Psoas muscle (tissue), 8 donors: Measurements from ENCODE around the gene PSMA7. TPM values are rescaled to one million over a fixed set of nuclear protein-coding genes. Genes with fewer than 3 reads are reported as not detected.
A peak's percentile ranks its signal among the peaks of the same experiment; 100 is the strongest.

Experiments
- ATAC-seq, 4 donors: fragments of 200-7000 bp; cut with Tn5 transposase; one replicate each; pipeline ENCODE4 v1.9.1; 2020; ENCODE audit warnings: moderate library complexity in 3 of 4, mild to moderate bottlenecking in 2 of 4
- DNase-seq, 2 donors: peaks; one replicate each; pipeline ENCODE4 v3.0.0-alpha.2; 2020
- H3K27ac ChIP-seq: fragments of 200-600 bp; one replicate; pipeline ENCODE4 v1.8.0; 2022
- H3K27me3 ChIP-seq, 3 donors: fragments of 200-600 bp in 1 of 3; one replicate each; pipeline versions ENCODE4 v1.6.1 to v1.8.0; 2013 to 2022; ENCODE audit warnings: low read length in 2 of 3, mild to moderate bottlenecking in 2 of 3, moderate library complexity in 1 of 3; ENCODE audit not compliant: insufficient read depth in 3 of 3
- H3K36me3 ChIP-seq, 2 donors: fragments of 200-600 bp in 1 of 2; one replicate each; pipeline versions ENCODE4 v1.6.1 to v1.8.0; 2013 to 2022; ENCODE audit warnings: low read depth in 1 of 2, mild to moderate bottlenecking in 1 of 2, moderate library complexity in 1 of 2; ENCODE audit not compliant: insufficient read depth in 1 of 2
- H3K4me1 ChIP-seq: fragments of 200-600 bp; one replicate; pipeline ENCODE4 v1.8.0; 2022
- H3K4me3 ChIP-seq: fragments of 200-600 bp; one replicate; pipeline ENCODE4 v1.8.0; 2022; ENCODE audit warnings: mild to moderate bottlenecking
- H3K9me3 ChIP-seq: fragments of 200-600 bp; one replicate; pipeline ENCODE4 v1.8.0; 2022
- WGBS, 3 donors: extraction: QIAGEN DNeasy Blood & Tissue Kit; methylation state at CpG; one replicate each; pipeline versions ENCODE4 v1.1.6 to v1.1.7; 2013; 5-methylcytosine and 5-hydroxymethylcytosine counted together
- intact Hi-C, 2 donors: fragments of 100-400 bp; cut with DNase I; formaldehyde crosslinking; loops; one replicate each; pipeline versions ENCODE4 v1.11.0 to v1.14.2; 2022
- polyA plus RNA-seq, 3 donors: library from polyadenylated mRNA; stranded (reverse); fragments of 200-250 nt; gene quantifications; one replicate each; pipeline ENCODE4 v1.2.3, GENCODE V29; 2013
- total RNA-seq, 4 donors: library from RNA; stranded (reverse); fragmentation: NEBNext Ultra II Directional in 2 of 4; extraction: Animal tissue kit (Norgen Biotek cat#: 25700) in 2 of 4; gene quantifications; one replicate each; pipeline versions ENCODE4 v1.2.1 to v1.2.4, GENCODE V29; 2021 to 2023
- TF ChIP-seq, protein P1 (sequence below): fragments of 200-600 bp; IDR thresholded peaks from one replicate; pipeline ENCODE4 v1.8.0; 2022; ENCODE audit warnings: antibody characterized with exemption
- donor health status: healthy with polysubstance abuse.
- donor health status: DM: no; HTN: no; CAD: no; lungs with moderate emphysema.
- donor health status: Bipolar disorder and iron deficiency.
- donor health status: healthy.
- donor health status: DM: yes; HTN: yes; CAD: no.
- donor health status: DM: no; HTN: no; CAD: no.
- donor health status: DM: no; HTN: no; CAD: no.
- donor health status: DM: yes; HTN: yes; CAD: no.

The PSMA7 gene
- total and polyA plus RNA-seq, 7 donors, result 307 to 1,146 (median 499) TPM

GRCh38 chr20:62119115-62119514 is 24.1 kb downstream of the PSMA7 start:
- Histone ChIP-seq H3K27ac (peak overlapping the region; percentile 99), H3K27me3 (no peaks in the 10 kb centered on the region), H3K36me3 (no peaks in the 10 kb centered on the region), H3K9me3 (no peaks in the 10 kb centered on the region), H3K4me1 (peaks cover 46% of the 10 kb centered on the region), H3K4me3 (no peak overlapping the region)
- intact Hi-C loops, result loop anchor here in 1 of 2 donors (5.0 kb wide), 1 partner anchor 37 kb away; no protein-coding TSS in a partner anchor
- TF ChIP-seq, protein P1, sequence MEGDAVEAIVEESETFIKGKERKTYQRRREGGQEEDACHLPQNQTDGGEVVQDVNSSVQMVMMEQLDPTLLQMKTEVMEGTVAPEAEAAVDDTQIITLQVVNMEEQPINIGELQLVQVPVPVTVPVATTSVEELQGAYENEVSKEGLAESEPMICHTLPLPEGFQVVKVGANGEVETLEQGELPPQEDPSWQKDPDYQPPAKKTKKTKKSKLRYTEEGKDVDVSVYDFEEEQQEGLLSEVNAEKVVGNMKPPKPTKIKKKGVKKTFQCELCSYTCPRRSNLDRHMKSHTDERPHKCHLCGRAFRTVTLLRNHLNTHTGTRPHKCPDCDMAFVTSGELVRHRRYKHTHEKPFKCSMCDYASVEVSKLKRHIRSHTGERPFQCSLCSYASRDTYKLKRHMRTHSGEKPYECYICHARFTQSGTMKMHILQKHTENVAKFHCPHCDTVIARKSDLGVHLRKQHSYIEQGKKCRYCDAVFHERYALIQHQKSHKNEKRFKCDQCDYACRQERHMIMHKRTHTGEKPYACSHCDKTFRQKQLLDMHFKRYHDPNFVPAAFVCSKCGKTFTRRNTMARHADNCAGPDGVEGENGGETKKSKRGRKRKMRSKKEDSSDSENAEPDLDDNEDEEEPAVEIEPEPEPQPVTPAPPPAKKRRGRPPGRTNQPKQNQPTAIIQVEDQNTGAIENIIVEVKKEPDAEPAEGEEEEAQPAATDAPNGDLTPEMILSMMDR, result no peak
- ATAC-seq (no peak), DNase-seq (no peak)
- 53 to 73% (median 58%) methylated on average over 5 of the region's 5 CpGs for WGBS, 3 donors

DNA sequence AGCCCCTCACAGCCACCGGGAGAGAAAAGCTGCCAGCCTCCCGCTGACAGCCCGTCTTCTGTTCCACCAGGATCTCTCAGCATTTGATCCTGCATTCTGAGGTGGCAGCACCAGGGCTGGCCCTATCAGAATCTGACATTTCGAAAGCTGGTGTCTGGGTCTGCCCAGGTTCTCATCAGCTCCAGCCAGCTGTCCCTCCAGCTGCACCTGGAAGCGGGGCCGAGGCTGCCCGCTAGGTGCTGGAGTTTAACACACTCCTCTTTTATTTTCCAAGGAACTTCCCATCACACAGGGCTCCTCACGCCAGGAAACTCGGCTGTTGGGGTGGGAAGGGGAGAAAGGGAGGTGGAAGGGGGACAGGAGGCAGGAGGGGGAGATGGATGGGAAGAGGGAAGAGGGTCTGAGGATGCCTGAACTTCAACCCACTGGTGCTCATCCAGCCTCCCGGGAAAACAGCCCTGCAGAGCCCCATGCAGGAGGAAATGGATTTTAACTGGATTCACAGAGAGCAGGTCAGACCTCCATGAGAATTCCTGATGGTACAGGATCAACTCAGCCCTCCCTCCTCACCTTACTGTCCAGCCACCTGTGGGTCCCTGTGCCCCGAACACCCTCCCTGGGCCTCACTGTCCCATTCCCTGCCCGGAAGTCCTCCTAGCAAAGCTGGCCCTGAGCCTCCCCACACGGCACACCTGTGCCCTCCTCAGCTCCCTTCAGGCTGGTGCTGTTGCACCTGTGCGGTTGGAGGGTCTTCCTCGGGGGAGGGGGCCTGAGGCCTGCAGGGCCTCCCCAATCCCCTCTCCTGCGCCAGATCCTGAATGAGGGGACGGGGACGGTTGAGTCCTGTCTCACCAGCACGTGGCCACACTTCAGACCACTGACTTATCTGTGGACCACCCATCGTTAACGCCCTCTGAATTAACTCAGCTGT is 24.8 kb downstream of the PSMA7 start:
- no peaks in the 10 kb centered on the region for H3K36me3 ChIP-seq
- DNase-seq (no peak), ATAC-seq (no peak)
- WGBS, 3 donors, result 50 to 60% (median 56%) methylated on average over 21 of the region's 21 CpGs
- intact Hi-C loops, result loop anchor here in 1 of 2 donors (5.0 kb wide), 1 partner anchor 36 kb away; no protein-coding TSS in a partner anchor
- no peaks in the 10 kb centered on the region for H3K27me3 ChIP-seq
- peaks cover 39% of the 10 kb centered on the region for H3K4me1 ChIP-seq
- H3K27ac ChIP-seq, result peak overlapping the region; percentile 99
- no peak overlapping the region for H3K4me3 ChIP-seq
- H3K9me3 ChIP-seq, result no peaks in the 10 kb centered on the region
- TF ChIP-seq, protein P1, result no peak

GRCh38 chr20:62117658-62118057 is 25.5 kb downstream of the PSMA7 start:
- H3K27me3 ChIP-seq, result no peaks in the 10 kb centered on the region
- 18 to 19% (median 18%) methylated on average over 15 of the region's 15 CpGs for WGBS, 3 donors
- TF ChIP-seq, protein P1, result no peak
- ATAC-seq (no peak), DNase-seq (peak; percentile 37 to 70)
- H3K9me3 ChIP-seq, result peaks cover 6% of the 10 kb centered on the region
- H3K27ac ChIP-seq, result peak overlapping the region; percentile 99
- no peak overlapping the region for H3K4me3 ChIP-seq
- intact Hi-C loops, result loop anchor here in 1 of 2 donors (5.0 kb wide), 1 partner anchor 35 kb away; no protein-coding TSS in a partner anchor
- H3K36me3 ChIP-seq, result no peaks in the 10 kb centered on the region
- H3K4me1 ChIP-seq, result peaks cover 38% of the 10 kb centered on the region

GRCh38 chr20:62117362-62117646 is 25.9 kb downstream of the PSMA7 start:
- H3K27ac ChIP-seq, result no peak overlapping the region
- intact Hi-C loops, result loop anchor here in 1 of 2 donors (5.0 kb wide), 1 partner anchor 35 kb away; no protein-coding TSS in a partner anchor
- no peak for ATAC-seq
- H3K36me3 ChIP-seq, result no peaks in the 10 kb centered on the region
- TF ChIP-seq, protein P1, result no peak
- H3K4me1 ChIP-seq, result peaks cover 38% of the 10 kb centered on the region
- DNase-seq, result no peak
- no peak overlapping the region for H3K4me3 ChIP-seq
- 26 to 44% (median 37%) methylated on average over 9 of the region's 9 CpGs for WGBS, 3 donors
- peaks cover 7% of the 10 kb centered on the region for H3K9me3 ChIP-seq
- no peaks in the 10 kb centered on the region for H3K27me3 ChIP-seq
